Limb (tissue), 2 donors: Measurements from ENCODE around the gene TOR3A.
A peak's percentile ranks its signal among the peaks of the same experiment; 100 is the strongest.

Source experiments
- DNase-seq, 2 donors: peaks; one replicate each; pipeline ENCODE4 v3.0.0-alpha.2; 2016; ENCODE audit errors: extremely low spot score in 2 of 2

The TOR3A gene

GRCh38 chr1:179066471-179066870 lies 15.4 kb upstream of the TOR3A start:
- DNase-seq, result no peak

- DNase-seq, result no peak
These were observed 4.5 kb upstream of the TOR3A start for GRCh38 chr1:179077396-179077795.

- peak; percentile 51 to 85 for DNase-seq
These were observed 2.6 kb upstream of the TOR3A start for GRCh38 chr1:179079113-179079761.

- no peak for DNase-seq
These were observed 794 bp upstream of the TOR3A start for GRCh38 chr1:179080866-179081686.

GRCh38 chr1:179082333-179082998 lies 596 bp downstream of the TOR3A start:
- peak in 1 of 2 donors; percentile 66 for DNase-seq

- DNase-seq, result no peak
These were observed 1.1 kb downstream of the TOR3A start for GRCh38 chr1:179082999-179083335.

GRCh38 chr1:179083533-179083932 lies 1.7 kb downstream of the TOR3A start:
- DNase-seq, result no peak

- DNase-seq, result no peak
These were observed 5.8 kb downstream of the TOR3A start for GRCh38 chr1:179087665-179088064.

GRCh38 chr1:179089827-179090482 lies 8.1 kb downstream of the TOR3A start:
- DNase-seq, result no peak

GRCh38 chr1:179090522-179090921 lies 8.7 kb downstream of the TOR3A start:
- no peak for DNase-seq

GRCh38 chr1:179090923-179091322 lies 9.1 kb downstream of the TOR3A start:
- DNase-seq, result no peak

- no peak for DNase-seq
These were observed 9.9 kb downstream of the TOR3A start for GRCh38 chr1:179091691-179092165.

- no peak for DNase-seq
These were observed 11.1 kb downstream of the TOR3A start for GRCh38 chr1:179092896-179093461.

GRCh38 chr1:179094818-179095217 lies 12.9 kb downstream of the TOR3A start:
- DNase-seq, result no peak

- DNase-seq, result no peak
These were observed 13.5 kb downstream of the TOR3A start for GRCh38 chr1:179095377-179095776.

GRCh38 chr1:179095924-179096323 lies 14.1 kb downstream of the TOR3A start:
- DNase-seq, result no peak

GRCh38 chr1:179099891-179100290 lies 18.0 kb downstream of the TOR3A start:
- DNase-seq, result no peak

- DNase-seq, result no peak
These were observed 19.7 kb downstream of the TOR3A start for GRCh38 chr1:179101566-179101965.

- no peak for DNase-seq
These were observed 22.1 kb downstream of the TOR3A start for GRCh38 chr1:179103999-179104398.

- no peak for DNase-seq
These were observed 22.9 kb downstream of the TOR3A start for GRCh38 chr1:179104611-179105250.

- DNase-seq, result no peak
These were observed 23.5 kb downstream of the TOR3A start for GRCh38 chr1:179105393-179105792.
